Lower lobe of right lung (tissue), 2 donors: ENCODE data around the gene PRSS53. TPM values are rescaled to one million over a fixed set of nuclear protein-coding genes. Genes with fewer than 3 reads are reported as not detected.

Experiments
- ATAC-seq, 2 donors: fragments of 200-7000 bp; cut with Tn5 transposase; one replicate each; pipeline ENCODE4 v1.9.1; 2020 to 2022; ENCODE audit warnings: mild to moderate bottlenecking in 2 of 2, moderate library complexity in 2 of 2
- DNase-seq: peaks from one replicate; pipeline ENCODE4 v3.0.0-alpha.2; 2020
- H3K27ac ChIP-seq: fragments of 200-600 bp; one replicate; pipeline ENCODE4 v1.8.0; 2022
- H3K27me3 ChIP-seq: fragments of 200-600 bp; one replicate; pipeline ENCODE4 v1.8.0; 2022; ENCODE audit warnings: low read depth
- H3K36me3 ChIP-seq: fragments of 200-600 bp; one replicate; pipeline ENCODE4 v1.8.0; 2022; ENCODE audit warnings: mild to moderate bottlenecking
- H3K4me1 ChIP-seq: fragments of 200-600 bp; one replicate; pipeline ENCODE4 v1.8.0; 2022
- H3K4me3 ChIP-seq: fragments of 200-600 bp; one replicate; pipeline ENCODE4 v1.8.0; 2022; ENCODE audit warnings: mild to moderate bottlenecking
- H3K9me3 ChIP-seq: fragments of 200-600 bp; one replicate; pipeline ENCODE4 v1.8.0; 2022
- CTCF ChIP-seq: fragments of 200-600 bp; IDR thresholded peaks from one replicate; pipeline ENCODE4 v1.8.0; 2022; ENCODE audit warnings: antibody characterized with exemption, mild to moderate bottlenecking
- intact Hi-C: fragments of 100-400 bp; cut with DNase I; formaldehyde crosslinking; loops from one replicate; pipeline ENCODE4 v1.11.0; 2022
- total RNA-seq: library from RNA; stranded (reverse); fragmentation: NEBNext Ultra II Directional; extraction: Animal tissue kit (Norgen Biotek cat#: 25700); gene quantifications from one replicate; pipeline ENCODE4 v1.2.1, GENCODE V29; 2021
- donor health status: DM: no; HTN: yes; CAD: no; lungs with severe emphysema.

PRSS53 gene
- total RNA-seq, 1 donor from 2014 or later: 2.4 TPM

DNA sequence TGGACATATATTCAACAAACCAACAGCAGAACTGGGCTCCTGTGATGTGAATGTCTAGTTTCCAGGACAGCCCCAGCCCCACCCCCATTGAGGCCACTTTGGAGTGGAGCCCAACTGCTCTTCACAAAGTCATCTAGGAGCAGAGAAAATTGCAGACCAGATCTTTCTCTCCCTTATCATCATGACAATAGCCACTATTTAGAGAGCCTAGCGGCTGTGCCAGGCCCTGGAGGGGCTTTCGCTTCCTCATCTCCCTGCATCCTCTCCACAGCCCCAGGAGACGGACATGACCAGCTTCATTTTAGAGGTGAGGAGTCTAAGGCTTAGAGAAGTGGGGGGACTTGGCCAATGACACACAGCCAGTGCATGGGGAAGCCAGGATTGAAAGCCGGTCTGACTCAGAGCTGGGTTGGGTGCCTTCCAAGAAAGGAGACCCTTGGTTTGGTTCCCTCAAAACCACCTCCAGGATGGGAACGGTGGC is 45.4 kb upstream of the PRSS53 start:
- ATAC-seq (no peak), DNase-seq (no peak)
- H3K27ac ChIP-seq: peak overlapping the region; percentile 88
- TF ChIP-seq CTCF: no peak
- intact Hi-C loops: no loop called here
- peaks cover 35% of the 10 kb centered on the region for H3K36me3 ChIP-seq
- H3K4me1 ChIP-seq: peaks cover 54% of the 10 kb centered on the region
- peak overlapping the region; percentile 54 for H3K4me3 ChIP-seq
- no peaks in the 10 kb centered on the region for H3K9me3 ChIP-seq
- no peaks in the 10 kb centered on the region for H3K27me3 ChIP-seq

GRCh38 chr16:31133046-31133501 is 44.3 kb upstream of the PRSS53 start:
- DNase-seq (no peak), ATAC-seq (no peak)
- no peak for TF ChIP-seq CTCF
- Histone ChIP-seq H3K4me1 (peaks cover 54% of the 10 kb centered on the region), H3K9me3 (no peaks in the 10 kb centered on the region), H3K27ac (peak overlapping the region; percentile 0), H3K4me3 (peak overlapping the region; percentile 54), H3K36me3 (peaks cover 44% of the 10 kb centered on the region), H3K27me3 (no peaks in the 10 kb centered on the region)
- intact Hi-C loops: no loop called here

DNA sequence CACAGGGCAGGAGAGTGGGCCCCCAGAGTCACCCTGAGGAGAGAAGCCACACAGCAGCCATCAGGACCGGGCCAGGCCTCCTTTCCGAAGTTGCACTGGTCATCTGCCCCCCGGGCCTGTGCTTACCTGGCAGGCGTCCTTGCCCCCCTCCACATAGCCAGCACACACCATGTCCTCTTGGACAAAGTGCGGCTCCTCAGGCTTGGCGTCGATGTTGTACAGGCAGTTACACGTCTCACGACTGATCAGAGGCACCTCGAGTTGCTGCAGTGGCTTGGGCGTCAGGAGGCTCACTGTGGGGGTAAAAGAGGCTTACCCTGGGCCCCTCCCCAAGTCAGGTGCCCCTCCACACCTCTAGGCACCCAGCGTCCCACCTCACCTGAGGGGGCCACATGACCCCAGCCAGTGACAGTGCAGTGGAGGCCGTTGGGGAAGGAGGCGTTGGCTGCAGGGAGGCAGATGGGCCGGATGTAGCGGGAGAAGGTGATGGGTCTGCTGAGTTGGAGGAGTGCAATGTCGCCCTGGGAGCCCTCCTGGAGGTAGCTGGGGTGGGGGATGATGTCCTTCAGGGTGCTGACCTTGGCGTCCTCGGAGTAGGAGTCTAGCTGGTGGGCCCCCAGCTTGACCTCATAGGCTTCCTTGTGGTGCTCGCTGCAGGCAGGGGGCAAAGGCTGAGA is 43.7 kb upstream of the PRSS53 start:
- ATAC-seq (no peak), DNase-seq (no peak)
- no peak overlapping the region for H3K4me3 ChIP-seq
- intact Hi-C loops: no loop called here
- peaks cover 49% of the 10 kb centered on the region for H3K36me3 ChIP-seq
- no peak for TF ChIP-seq CTCF
- H3K9me3 ChIP-seq: no peaks in the 10 kb centered on the region
- H3K27me3 ChIP-seq: no peaks in the 10 kb centered on the region
- peaks cover 56% of the 10 kb centered on the region for H3K4me1 ChIP-seq
- no peak overlapping the region for H3K27ac ChIP-seq

GRCh38 chr16:31131841-31132271 is 43.1 kb upstream of the PRSS53 start:
- Histone ChIP-seq H3K4me1 (peaks cover 62% of the 10 kb centered on the region), H3K9me3 (no peaks in the 10 kb centered on the region), H3K27me3 (no peaks in the 10 kb centered on the region), H3K4me3 (no peak overlapping the region), H3K27ac (peak overlapping the region; percentile 96), H3K36me3 (peaks cover 54% of the 10 kb centered on the region)
- intact Hi-C loops: no loop called here
- ATAC-seq (no peak), DNase-seq (no peak)
- TF ChIP-seq CTCF: no peak

DNA sequence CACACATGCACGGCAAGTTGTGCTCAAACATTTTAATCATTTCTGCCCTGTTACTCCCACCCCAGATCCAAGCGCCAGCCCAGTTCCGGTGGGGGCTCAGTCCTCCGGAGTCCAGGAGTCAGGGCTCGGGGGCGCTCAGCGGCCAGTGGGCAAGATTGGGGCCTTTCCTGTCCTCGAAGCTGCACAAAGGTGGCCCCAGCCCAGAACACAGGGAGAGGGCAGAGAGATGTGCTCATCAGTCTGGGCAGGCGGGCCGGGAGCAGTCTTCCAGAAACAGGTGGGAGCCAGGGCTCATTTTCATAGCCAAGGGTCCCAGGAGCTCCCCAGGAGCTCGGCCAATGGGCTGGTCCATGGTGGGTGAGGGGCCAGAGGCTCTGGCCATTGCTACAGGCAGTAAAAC is 42.7 kb upstream of the PRSS53 start:
- peaks cover 55% of the 10 kb centered on the region for H3K36me3 ChIP-seq
- H3K27me3 ChIP-seq: no peaks in the 10 kb centered on the region
- no peak for ATAC-seq
- peaks cover 67% of the 10 kb centered on the region for H3K4me1 ChIP-seq
- peak overlapping the region; percentile 96 for H3K27ac ChIP-seq
- no peak overlapping the region for H3K4me3 ChIP-seq
- no peaks in the 10 kb centered on the region for H3K9me3 ChIP-seq
- no peak for TF ChIP-seq CTCF
- intact Hi-C loops: no loop called here
- no peak for DNase-seq
